Kidney capillary endothelial cell (primary cell): ENCODE data around the gene COPG1.

Source experiments
- DNase-seq: peaks from one replicate; pipeline ENCODE4 v3.0.0-alpha.2; 2018; ENCODE audit warnings: low spot score

The COPG1 gene

DNA sequence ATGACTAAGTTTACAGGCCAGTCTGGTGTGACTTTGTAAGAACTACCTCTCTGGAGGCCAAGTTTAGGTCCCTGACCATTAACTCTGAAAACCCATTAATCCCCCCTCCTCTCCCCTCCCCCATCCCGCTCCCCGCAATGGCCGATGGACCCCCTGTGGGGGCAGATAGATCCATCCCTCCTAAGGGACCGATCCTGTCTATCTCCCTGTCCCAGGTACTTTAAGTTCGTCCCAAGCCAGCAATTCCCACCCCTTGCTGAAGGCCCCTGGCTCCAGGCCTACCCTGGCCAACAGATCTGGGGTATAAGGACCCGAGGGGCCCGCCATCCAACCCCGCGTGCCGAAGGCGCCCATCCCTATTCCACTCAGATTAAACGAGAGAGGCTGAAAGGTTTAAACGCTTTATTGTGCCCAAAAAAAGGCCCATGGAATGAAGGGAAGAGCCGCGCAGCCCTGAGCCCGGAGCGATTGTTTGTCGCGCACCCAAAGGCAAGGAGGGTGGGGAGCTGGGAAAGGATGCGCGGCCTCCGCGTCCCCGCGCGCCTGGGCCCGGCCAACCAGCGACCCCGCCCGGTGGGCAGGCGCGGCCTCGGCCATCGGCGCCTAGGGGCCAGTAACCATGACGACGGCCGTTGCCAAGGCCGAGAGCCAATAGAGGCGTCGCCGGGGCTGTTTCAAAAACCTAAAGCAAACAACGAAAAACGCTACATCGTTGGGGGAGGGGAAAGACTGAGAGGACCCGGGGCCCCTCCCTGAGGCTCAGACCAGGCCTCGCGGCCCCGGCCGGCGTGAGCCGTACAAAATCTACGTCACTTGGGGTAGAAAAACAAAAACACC is 65.2 kb downstream of the COPG1 start:
- peak; percentile 75 for DNase-seq

DNA sequence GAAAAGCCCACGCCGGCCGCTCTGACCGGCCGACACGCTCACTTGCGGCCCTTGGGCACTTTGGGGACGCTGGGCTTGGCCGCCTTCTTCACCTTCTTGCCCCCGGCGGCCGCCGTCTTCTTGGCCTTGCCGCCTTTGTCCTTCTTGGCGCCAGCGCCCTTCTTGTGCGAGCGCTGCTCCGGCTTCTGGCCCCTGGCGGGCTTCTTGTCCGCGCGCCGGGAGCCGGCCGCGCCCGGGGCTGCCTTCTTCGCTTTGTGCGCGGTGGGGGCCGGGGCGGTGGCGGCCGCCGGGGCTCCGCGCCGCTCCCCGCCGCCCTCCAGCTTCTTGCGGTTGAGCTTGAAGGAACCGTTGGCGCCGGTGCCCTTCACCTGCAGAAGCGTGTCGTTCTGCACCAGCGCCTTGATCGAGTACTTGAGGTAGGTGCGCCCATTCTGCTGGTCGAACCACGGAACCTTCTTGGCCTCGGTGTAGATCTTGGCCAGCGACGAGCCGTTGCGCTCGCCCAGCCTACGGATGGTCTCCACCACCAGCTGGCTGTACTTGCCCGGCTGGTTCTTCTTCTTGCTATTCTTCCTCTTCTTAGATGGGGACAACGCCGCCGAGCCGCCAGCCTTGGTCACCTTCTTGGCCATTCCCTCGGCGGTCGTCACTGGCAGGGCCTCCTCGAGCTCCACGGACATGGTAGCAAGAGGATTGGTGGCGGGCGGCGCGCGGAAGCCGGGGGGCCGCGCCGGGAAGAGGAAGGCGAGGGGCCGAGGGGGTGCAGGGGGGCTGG is 66.0 kb downstream of the COPG1 start:
- DNase-seq: peak; percentile 19

DNA sequence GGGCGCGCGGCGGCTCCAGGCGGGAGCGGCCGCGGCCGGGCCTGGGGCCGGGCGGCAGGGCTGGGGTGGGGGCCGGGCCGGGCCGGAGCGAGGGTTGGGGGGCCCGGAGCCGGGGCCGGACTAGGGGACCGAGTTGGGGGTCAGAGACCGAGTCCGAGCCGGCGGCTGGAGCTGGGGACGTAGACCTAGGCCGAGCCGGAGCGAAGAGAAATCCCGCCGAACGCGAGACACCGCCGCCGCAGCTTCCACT is 66.5 kb downstream of the COPG1 start:
- DNase-seq: no peak

DNA sequence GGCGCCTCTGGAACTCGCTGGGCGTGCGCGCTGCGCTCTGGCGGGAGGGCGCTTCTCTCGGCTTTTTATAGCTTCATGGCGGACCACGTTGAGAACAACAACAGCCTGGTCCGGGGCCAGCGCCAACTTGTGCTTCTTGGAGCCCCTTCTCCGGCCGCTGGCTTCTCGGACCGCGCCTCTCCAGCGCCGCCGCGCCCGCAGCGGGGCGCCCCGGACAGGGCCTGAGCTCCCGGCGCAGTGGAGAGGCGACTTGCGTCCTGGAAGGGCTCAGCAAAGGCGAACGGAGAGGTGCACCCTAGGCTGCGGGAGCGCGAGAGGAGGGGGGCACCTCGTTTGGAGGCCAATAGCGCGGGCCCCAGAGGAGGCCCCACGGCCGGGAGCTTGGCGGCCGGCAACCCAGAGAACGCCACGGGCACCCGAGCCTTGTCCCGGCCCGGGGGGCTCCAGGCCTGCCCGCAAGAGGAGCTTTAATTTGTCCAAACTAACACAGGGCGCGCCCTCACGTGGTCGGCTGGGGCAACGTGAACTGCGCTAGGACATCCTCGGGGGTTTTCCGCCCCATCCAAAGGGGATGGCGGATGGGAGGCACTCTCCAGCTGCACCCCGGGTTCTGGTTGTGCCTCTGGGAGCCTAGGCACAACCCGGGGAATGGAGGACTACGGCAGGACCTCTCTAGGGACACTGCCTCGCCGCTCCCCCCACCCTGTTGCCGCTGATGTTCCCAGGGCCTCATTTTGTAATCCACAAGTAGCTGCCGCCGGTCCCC is 67.0 kb downstream of the COPG1 start:
- DNase-seq: peak; percentile 70

DNA sequence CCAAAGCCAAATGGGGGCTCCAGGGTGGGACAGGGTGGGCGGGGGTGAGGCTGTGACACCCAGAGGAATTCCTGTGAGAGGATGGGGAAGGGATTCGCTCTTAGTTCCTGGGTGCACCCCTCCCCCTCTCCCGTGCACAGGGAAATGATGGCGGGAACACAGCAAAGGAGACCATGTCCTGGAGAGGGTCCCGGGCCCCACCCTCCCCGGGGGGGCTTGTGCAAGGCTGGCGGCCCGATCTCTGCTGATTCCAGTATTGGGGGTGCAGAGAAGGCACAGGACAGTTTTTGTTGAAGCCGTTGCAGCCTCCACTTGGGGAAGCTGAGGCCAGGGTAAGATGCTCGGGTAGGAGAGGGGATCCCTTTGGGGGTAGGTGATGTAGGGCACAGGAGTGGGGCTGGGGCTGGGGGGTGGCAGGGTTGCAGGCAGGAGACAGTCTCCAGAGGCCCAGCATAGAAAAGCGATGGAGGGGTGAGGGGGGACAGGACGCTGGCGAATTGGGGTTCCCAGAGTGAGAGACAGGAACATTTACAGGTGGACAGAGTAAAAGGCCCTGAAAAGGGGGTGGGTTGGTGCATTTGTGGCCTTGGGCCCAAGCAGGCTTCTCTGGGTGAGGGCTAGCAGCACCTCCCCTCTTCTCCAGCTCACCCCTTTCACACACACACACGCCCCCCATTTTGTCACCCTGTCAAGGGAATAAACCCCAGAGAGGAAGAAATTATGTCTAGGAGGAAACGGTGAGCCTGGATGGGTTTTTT is 67.8 kb downstream of the COPG1 start:
- DNase-seq: no peak

DNA sequence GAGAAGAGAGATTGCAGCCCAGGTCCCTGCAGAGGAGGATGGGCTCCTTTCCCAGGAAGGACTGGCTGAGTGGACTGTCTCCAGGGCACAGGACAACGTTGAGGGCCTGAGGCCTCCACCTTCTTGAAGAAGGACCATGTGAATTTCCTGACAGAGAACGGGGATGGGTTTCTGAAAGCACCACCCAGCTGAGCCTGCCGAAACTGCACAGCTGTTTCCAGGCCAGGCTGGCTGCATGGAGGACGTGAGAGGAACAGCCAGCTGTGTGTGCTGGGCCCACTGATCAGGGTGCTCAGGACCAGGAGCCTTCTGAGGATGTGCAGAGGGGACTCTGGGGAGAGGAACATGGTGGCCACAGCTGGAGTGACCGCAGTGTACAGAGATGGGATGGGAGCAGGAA is 68.4 kb downstream of the COPG1 start:
- DNase-seq: no peak

DNA sequence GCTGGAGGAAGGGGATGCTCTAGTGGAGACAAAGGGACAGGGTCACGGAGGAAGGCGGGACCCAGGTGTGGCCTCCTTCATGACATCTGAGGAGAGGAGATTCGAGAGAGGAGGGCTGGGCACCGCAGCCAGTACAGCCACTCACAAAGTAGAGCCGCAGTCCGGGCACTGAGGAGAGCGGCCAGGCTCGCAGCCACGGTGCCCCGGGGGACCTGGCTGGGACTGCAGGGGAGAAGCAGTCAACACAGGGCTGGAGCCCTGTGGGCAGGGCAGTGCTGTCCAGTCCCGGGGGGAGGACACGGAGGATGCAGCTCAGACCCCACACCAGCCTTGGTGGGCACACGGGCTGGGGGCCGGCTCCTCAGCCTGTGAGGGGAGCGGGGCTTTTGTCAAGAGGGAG is 69.5 kb downstream of the COPG1 start:
- no peak for DNase-seq

DNA sequence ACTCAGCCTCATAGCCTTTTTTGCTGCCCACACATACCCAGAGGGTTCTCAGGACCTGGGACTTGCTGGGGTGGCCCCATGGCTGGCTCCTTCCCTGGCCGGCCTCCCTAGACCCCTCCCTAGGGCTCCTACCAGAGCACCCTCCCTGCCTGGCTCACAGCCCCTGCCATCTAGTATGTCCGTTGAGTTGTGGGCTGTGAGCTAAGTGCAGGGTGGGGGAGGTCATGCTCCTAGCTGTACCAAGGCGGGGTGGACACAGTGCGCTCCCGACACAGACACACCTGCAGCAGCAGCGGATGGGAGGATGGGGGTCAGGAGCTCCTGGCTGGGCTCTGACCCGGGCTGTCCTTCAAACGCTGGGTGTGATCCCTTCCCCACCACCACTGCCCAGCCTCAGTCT is 70.9 kb downstream of the COPG1 start:
- no peak for DNase-seq

DNA sequence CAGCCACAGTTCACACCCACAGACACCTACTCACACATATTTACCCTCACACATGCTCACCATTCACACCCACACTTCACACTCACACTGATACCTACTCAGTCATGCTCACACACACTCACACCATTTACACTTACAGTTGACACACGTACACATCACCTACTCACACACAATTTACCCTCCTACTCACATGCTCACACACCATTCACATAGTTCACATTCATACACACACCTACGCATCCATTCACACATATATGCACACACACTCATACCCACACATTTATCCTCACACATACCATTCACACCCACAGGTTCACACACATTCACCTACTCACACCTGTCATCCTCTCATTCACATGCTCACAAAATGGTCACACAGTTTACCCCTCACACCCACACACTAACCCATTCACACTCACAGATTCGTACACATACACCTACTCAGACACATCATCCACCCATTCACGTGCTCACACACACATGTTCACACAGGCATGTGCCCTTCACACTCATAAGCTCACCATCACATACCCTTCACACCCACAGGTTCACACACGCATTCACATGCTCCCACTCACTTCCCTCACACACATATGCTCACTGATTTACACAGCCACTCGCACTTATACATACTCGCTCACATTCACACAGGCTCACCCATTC is 71.5 kb downstream of the COPG1 start:
- no peak for DNase-seq

DNA sequence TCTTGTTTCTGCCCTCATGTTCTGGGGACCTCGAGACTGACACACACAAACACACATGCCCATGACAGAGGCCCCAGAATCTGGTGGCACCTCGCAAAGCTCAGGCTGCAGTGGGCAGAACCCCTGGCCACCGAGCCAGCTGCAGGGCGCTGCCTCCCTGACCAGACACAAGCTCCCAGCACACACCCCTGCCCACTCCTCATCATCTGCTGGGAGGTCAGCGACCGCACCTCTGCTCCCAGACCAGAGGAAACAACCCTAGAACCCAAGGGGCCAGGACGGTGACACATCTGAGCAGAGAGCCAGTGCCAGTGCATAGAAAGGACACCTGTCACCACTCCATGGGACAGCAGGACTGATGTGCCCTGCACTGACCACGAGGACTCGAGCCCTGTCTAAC is 72.5 kb downstream of the COPG1 start:
- DNase-seq: no peak

DNA sequence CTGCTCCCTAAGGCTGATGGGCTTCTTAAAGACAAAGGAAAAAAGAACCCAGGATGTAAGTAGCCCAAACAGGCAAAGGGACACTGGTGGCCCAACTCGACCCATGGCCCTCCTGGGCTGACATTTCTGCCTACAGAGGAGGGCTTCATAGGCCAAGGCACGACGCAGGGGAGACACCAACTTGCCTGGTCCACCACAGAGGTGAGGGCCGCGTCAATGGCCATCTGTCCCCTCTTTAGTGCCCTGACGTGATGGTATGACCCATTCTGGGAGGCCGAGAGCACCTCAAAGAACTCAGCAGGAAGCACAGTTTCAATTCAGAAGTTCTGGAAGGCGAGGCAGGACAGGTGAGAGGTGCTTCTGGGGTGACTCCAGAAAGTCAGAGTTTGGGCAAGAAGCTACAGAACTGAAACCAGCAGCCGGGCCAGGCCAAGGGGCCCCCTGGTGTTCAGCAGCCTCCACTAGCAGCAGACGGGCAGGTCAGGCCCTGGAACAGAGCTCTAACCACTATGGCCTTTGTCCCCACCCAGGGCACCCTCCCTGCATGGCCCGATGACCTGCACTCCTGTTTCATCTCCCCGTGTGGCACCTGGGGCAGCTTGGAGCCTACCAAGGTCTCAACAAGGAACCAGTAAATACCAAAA is 74.4 kb downstream of the COPG1 start:
- no peak for DNase-seq

DNA sequence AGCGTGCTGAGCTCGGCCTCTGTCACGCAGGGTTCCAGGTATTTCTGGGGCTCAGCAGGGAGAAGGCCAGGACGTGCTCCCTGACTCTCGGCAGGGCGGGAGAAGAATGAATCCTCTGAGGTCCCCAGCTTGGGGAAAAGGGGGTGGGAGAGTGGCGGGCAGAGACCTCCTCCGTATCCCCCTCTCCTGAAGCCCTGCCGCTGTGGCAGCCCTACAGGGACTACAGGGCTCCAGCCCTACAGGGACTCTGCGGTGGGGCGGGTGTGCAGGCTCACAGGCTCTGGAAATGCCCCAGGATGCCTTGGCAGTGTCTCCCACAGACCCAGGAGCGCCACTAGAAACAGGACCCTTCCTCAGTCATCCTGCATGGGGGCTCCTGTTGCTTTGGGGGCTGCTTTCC is 75.4 kb downstream of the COPG1 start:
- no peak for DNase-seq

DNA sequence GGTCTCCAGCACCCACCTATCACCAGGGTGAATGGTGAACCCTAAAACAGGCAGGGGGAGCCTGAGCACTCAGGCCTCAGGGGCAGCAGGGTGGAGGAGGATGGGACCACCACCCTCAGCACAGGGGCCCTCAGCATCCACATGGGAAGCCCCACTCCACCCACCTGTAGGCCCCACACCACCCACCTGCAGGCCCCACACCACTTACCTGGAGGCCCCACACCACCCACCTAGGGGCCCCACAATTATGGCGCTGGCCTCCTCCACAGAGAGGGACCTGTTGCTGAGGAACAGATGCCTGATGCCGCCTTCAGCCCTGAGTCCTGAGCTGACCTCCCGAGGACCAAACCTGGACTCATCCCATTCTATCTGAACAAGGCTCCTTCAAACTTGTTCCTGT is 76.0 kb downstream of the COPG1 start:
- DNase-seq: no peak

DNA sequence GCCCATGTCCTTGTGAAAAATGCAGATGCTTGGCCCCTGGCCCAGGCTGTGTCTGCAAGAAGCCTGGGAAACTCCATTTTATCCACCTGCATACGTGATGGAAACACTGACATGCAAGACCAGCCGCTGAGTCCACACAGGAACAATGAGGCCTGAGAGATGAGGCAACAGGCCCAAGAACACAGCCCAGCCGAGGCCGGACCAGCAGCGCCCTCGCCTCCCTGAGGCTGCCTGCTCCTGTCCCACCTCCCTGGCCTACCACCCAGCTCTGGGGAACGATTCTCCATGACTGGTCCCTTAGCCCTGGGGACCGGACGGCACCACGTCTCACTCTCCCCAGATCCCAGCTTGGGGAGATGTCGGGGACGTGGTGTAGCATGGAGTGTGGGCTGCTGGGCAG is 76.7 kb downstream of the COPG1 start:
- DNase-seq: no peak

DNA sequence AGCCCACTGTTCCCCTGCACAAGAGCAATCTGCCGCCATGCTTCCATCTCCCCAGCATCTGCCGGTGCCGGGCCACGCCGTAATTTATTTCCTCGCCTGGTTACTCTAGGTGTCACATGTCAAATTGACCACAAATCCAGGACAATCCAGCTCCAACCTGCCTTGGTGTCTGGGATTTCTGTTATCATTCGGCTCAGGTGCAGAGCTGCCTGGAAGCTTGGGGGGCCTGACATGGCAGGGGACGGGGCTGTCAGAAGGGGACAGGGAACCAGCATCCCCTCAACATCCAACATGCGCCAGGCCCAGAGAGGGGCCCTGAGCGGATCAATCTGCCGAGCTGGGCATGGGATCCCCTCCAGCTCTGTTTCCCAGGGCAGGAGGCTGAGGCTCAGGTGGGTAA is 77.2 kb downstream of the COPG1 start:
- no peak for DNase-seq
